HG03469 (cell line): ENCODE data around the gene RPGRIP1.
"Not testable (repeated sequence)": the region's sequence is repeated elsewhere in the genome, so short reads cannot be mapped to it uniquely, and the experiment has no call there.

Experiments used
- ATAC-seq: cut with Tn5 transposase; IDR thresholded peaks from one replicate; pipeline ENCODE4 v1.9.1; 2021; ENCODE audit warnings: mild to moderate bottlenecking, moderate library complexity, moderate number of reproducible peaks; ENCODE audit not compliant: unreplicated experiment

The RPGRIP1 gene

DNA sequence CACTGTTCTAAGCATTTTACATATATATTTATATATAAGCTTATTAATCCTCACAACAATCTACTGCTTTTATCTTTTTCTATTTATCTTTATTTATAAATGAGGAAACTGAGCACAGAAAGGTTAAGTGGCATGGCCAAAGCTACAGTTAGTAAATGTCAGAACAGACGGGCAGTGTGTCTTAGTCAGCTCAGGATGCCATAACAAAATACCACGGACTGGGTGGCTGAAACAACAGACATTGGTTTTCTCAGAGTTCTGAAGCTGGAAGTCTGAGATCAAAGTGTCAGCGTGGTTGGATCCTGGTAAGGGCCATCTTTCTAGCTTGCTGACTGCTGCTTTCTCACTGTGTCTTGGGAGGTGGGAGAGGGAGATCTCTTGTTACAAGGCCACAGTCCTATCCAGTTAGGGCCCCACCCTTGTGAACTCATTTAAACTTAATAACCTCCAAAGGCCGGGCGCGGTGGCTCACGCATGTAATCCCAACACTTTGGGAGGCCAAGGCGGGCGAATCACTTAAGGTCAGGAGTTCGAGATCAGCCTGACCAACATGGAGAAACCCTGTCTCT, 19.8 kb downstream of the RPGRIP1 start:
- no peak for ATAC-seq

DNA sequence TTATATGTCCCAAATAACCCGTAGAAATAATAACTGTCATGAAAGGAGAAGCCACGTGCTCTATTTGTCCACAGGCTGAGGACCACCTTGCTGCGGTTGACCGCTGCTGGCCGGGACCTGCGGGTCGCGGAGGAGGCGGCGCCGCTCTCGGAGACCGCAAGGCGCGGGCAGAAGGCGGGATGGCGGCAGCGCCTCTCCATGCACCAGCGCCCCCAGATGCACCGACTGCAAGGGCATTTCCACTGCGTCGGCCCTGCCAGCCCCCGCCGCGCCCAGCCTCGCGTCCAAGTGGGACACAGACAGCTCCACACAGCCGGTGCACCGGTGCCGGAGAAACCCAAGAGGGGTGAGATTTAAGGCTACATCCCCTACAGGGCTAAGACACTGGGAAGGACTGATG, 21.0 kb downstream of the RPGRIP1 start:
- no peak for ATAC-seq

DNA sequence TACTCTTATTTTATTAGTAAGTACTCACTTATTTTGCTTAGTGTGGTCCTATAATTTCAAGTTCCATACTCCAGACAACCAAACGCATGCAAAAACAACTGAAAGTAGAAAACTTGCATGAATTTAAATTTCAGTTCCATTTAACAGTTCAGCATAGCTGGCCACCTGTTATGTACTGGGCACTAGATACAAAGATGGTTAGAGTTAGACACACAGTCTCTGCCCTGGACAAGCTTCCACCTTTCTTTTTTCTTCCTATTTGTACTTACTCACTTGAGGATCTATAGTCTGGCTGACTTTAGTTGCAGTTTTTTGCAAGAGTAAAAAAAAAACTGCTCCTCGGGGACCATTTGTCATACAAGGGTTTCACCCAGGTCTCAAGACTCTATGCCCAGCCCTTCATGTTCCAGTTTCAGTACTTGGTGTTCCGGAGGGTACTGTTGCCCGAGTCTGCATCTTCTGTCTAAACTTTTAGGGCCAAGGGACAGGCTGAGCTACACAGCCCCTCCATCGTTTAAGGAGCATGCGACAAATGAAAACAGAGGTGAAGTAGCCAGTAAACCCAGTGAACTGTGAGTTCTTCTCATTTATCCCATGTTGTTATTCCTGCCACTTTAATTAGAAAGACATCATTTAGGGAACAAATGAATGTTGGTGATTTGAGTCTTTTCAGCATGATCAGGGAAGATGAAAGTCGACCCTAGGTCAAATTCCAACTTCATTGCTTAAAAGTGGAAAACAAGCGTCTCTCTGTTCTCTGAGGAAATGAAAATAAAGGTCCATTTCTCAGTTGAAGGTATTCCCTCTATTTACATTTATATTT, 22.3 kb downstream of the RPGRIP1 start:
- no peak for ATAC-seq

GRCh38 chr14:21302836-21303140, 22.9 kb downstream of the RPGRIP1 start:
- ATAC-seq = not testable (repeated sequence)

DNA sequence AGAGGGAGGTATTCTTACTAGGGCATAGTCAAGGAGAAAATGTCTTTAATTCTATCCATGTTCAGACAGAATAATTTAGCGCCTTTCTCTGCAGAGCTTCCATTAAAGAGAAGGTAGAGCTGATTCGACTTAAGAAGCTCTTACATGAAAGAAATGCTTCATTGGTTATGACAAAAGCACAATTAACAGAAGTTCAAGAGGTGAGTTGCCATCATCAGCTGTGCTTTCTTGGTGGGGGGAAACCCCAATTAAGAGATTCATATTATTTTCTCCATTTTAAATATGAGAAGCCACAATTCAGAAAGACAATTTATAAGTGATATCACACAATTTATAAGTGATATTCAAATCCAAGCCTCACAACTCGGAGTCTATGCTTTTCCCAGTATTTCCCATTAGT, 27.8 kb downstream of the RPGRIP1 start:
- ATAC-seq = no peak

GRCh38 chr14:21308132-21308478, 28.2 kb downstream of the RPGRIP1 start:
- ATAC-seq = peak; percentile 15

- ATAC-seq = peak; percentile 72
Observed at GRCh38 chr14:21308479-21309237, 28.8 kb downstream of the RPGRIP1 start.

DNA sequence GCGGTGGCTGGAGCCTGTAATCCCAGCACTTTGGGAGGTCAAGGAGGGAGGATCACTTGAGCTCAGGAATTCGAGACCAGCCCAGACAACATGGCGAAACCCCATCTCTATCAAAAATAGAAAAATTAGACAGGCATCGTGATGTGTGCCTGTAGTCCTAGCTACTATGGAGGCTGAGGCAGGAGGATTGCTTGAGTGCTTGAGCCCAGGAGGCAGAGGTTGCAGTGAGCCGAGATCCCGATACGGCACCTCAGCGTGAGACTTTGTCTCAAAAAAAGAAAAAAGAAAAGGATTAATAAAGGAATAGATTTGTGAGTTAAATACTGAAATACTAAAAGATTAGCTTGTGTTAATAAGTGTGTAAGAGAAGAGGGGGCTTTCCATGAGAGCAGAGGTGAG, 29.4 kb downstream of the RPGRIP1 start:
- ATAC-seq = no peak

- ATAC-seq = no peak
Observed at GRCh38 chr14:21309956-21310355, 30.1 kb downstream of the RPGRIP1 start.

DNA sequence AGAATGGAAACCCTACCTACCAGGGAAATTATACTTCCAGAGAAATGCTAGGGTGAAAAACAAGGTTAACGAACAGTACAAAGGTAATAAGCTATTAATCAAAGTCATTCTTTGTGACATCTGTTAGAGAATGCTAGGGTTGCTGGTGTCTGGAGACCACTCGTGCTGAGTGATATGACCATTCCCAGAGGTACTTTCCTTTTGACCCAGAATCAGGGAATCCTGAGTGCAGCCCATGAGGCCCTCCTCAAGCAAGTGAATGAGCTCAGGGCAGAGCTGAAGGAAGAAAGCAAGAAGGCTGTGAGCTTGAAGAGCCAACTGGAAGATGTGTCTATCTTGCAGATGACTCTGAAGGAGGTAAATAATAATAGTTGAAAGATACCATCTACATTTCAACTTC, 31.7 kb downstream of the RPGRIP1 start:
- no peak for ATAC-seq

GRCh38 chr14:21313512-21313911, 33.6 kb downstream of the RPGRIP1 start:
- ATAC-seq = no peak

DNA sequence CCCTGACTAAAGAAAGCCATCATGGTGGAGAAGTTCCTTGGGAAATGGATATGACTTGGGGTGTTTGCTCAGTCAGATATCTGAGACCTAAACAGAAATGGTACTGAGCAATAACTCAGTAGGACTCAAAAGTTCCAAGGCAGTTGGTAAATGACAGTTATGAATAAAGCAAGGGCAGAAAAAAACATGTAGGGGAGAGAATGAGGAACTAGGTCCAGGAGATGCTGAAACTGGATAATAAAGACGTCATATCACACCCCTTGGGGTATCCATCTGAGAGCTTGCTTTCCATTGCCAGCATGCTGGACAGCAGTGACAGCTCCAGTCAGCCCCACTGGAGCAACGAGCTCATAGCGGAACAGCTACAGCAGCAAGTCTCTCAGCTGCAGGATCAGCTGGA, 37.5 kb downstream of the RPGRIP1 start:
- ATAC-seq = no peak

DNA sequence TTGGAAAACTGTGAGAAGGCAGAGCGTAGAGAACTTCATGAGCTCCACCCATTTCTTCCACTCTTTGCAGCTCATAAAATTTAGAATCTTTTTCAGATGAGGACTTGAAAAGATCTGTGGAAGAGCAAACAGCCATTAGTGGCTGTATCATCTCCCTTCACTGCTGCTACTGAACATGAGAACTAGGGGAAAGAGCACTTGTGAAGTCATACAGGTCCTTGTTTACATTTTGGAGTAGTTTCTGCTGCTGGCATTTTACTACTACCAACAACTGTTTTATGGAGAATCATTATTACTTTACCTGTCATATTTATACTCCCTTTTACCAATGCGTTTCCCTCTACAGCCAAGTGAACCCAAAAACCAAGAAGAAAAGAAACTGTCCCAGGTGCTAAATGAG, 41.0 kb downstream of the RPGRIP1 start:
- ATAC-seq = no peak

- no peak for ATAC-seq
Observed at GRCh38 chr14:21322716-21323115, 42.8 kb downstream of the RPGRIP1 start.

GRCh38 chr14:21326972-21327371, 47.1 kb downstream of the RPGRIP1 start:
- ATAC-seq = no peak
